Muscle layer of colon (tissue), 2 donors: ENCODE data around the gene COL9A1.

Source experiments
- H3K27ac ChIP-seq: one replicate; pipeline ENCODE4 v1.7.0; 2013; ENCODE audit warnings: low read depth, mild to moderate bottlenecking, low read length, moderate library complexity
- H3K27me3 ChIP-seq, 2 donors: one replicate each; pipeline ENCODE4 v1.7.0; 2013; ENCODE audit warnings: low read length in 2 of 2, mild to moderate bottlenecking in 2 of 2; ENCODE audit not compliant: insufficient read depth in 2 of 2, control insufficient read depth in 1 of 2
- H3K36me3 ChIP-seq: one replicate; pipeline ENCODE4 v1.7.0; 2013; ENCODE audit warnings: mild to moderate bottlenecking, low read length; ENCODE audit not compliant: insufficient read depth
- H3K4me1 ChIP-seq: one replicate; pipeline ENCODE4 v1.7.0; 2013; ENCODE audit warnings: mild to moderate bottlenecking, low read length; ENCODE audit not compliant: insufficient read depth
- H3K4me3 ChIP-seq, 2 donors: one replicate each; pipeline ENCODE4 v1.7.0; 2013; ENCODE audit warnings: low read length in 2 of 2, low read depth in 1 of 2, mild to moderate bottlenecking in 1 of 2, moderate library complexity in 1 of 2
- H3K9ac ChIP-seq: one replicate; pipeline ENCODE4 v1.7.0; 2013; ENCODE audit warnings: low read length
- H3K9me3 ChIP-seq: one replicate; pipeline ENCODE4 v1.7.0; 2013; ENCODE audit warnings: mild to moderate bottlenecking, low read length
- donor health status: abdominal sarcoma.
- donor health status: Adenocarcinoma of cecum.

The COL9A1 gene

GRCh38 chr6:70258483-70258882, 44.4 kb downstream of the COL9A1 start:
- Histone ChIP-seq H3K9ac (no peak overlapping the region), H3K36me3 (no peaks in the 10 kb centered on the region), H3K27me3 (no peaks in the 10 kb centered on the region), H3K9me3 (no peaks in the 10 kb centered on the region), H3K4me3 (no peak overlapping the region), H3K4me1 (no peaks in the 10 kb centered on the region), H3K27ac (no peak overlapping the region)

GRCh38 chr6:70257768-70258273, 45.1 kb downstream of the COL9A1 start:
- H3K9me3 ChIP-seq: no peaks in the 10 kb centered on the region
- no peak overlapping the region for H3K27ac ChIP-seq
- no peaks in the 10 kb centered on the region for H3K27me3 ChIP-seq
- H3K4me3 ChIP-seq: no peak overlapping the region
- no peaks in the 10 kb centered on the region for H3K4me1 ChIP-seq
- no peaks in the 10 kb centered on the region for H3K36me3 ChIP-seq
- H3K9ac ChIP-seq: no peak overlapping the region

GRCh38 chr6:70254784-70255183, 48.1 kb downstream of the COL9A1 start:
- Histone ChIP-seq H3K9ac (no peak overlapping the region), H3K4me3 (no peak overlapping the region), H3K9me3 (no peaks in the 10 kb centered on the region), H3K27me3 (no peaks in the 10 kb centered on the region), H3K4me1 (no peaks in the 10 kb centered on the region), H3K27ac (no peak overlapping the region), H3K36me3 (no peaks in the 10 kb centered on the region)

- no peaks in the 10 kb centered on the region for H3K9me3 ChIP-seq
- H3K36me3 ChIP-seq: no peaks in the 10 kb centered on the region
- no peak overlapping the region for H3K27ac ChIP-seq
- no peak overlapping the region for H3K4me3 ChIP-seq
- H3K27me3 ChIP-seq: no peaks in the 10 kb centered on the region
- no peaks in the 10 kb centered on the region for H3K4me1 ChIP-seq
- H3K9ac ChIP-seq: no peak overlapping the region
Observed at GRCh38 chr6:70253923-70254322, 49.0 kb downstream of the COL9A1 start.

GRCh38 chr6:70252604-70253003, 50.3 kb downstream of the COL9A1 start:
- Histone ChIP-seq H3K27ac (no peak overlapping the region), H3K27me3 (no peaks in the 10 kb centered on the region), H3K4me1 (no peaks in the 10 kb centered on the region), H3K9ac (no peak overlapping the region), H3K4me3 (no peak overlapping the region), H3K36me3 (no peaks in the 10 kb centered on the region), H3K9me3 (no peaks in the 10 kb centered on the region)

- Histone ChIP-seq H3K27ac (no peak overlapping the region), H3K4me1 (no peaks in the 10 kb centered on the region), H3K27me3 (no peaks in the 10 kb centered on the region), H3K9me3 (no peaks in the 10 kb centered on the region), H3K9ac (no peak overlapping the region), H3K36me3 (no peaks in the 10 kb centered on the region), H3K4me3 (no peak overlapping the region)
Observed at GRCh38 chr6:70246118-70246517, 56.8 kb downstream of the COL9A1 start.

GRCh38 chr6:70241991-70242420, 60.9 kb downstream of the COL9A1 start:
- Histone ChIP-seq H3K27ac (no peak overlapping the region), H3K9ac (no peak overlapping the region), H3K4me3 (no peak overlapping the region), H3K4me1 (no peaks in the 10 kb centered on the region), H3K27me3 (no peaks in the 10 kb centered on the region), H3K9me3 (no peaks in the 10 kb centered on the region), H3K36me3 (no peaks in the 10 kb centered on the region)

- H3K9ac ChIP-seq: no peak overlapping the region
- H3K9me3 ChIP-seq: no peaks in the 10 kb centered on the region
- H3K4me3 ChIP-seq: no peak overlapping the region
- H3K4me1 ChIP-seq: no peaks in the 10 kb centered on the region
- no peak overlapping the region for H3K27ac ChIP-seq
- no peaks in the 10 kb centered on the region for H3K27me3 ChIP-seq
- no peaks in the 10 kb centered on the region for H3K36me3 ChIP-seq
Observed at GRCh38 chr6:70241031-70241430, 61.9 kb downstream of the COL9A1 start.

GRCh38 chr6:70236343-70236742, 66.5 kb downstream of the COL9A1 start:
- Histone ChIP-seq H3K27me3 (no peaks in the 10 kb centered on the region), H3K9ac (no peak overlapping the region), H3K4me3 (no peak overlapping the region), H3K27ac (no peak overlapping the region), H3K36me3 (no peaks in the 10 kb centered on the region), H3K4me1 (no peaks in the 10 kb centered on the region), H3K9me3 (no peaks in the 10 kb centered on the region)

GRCh38 chr6:70234561-70235236, 68.2 kb downstream of the COL9A1 start:
- no peak overlapping the region for H3K4me3 ChIP-seq

GRCh38 chr6:70231311-70231710, 71.6 kb downstream of the COL9A1 start:
- no peaks in the 10 kb centered on the region for H3K36me3 ChIP-seq
- no peak overlapping the region for H3K27ac ChIP-seq
- no peak overlapping the region for H3K4me3 ChIP-seq
- H3K27me3 ChIP-seq: no peaks in the 10 kb centered on the region
- no peak overlapping the region for H3K9ac ChIP-seq
- no peaks in the 10 kb centered on the region for H3K9me3 ChIP-seq
- no peaks in the 10 kb centered on the region for H3K4me1 ChIP-seq

More at GRCh38 chr6:70234561-70235236, 68.2 kb downstream of the COL9A1 start:
- H3K9me3 ChIP-seq: no peaks in the 10 kb centered on the region
- H3K4me1 ChIP-seq: no peaks in the 10 kb centered on the region
- no peaks in the 10 kb centered on the region for H3K36me3 ChIP-seq
- no peak overlapping the region for H3K27ac ChIP-seq
- H3K9ac ChIP-seq: no peak overlapping the region
- no peaks in the 10 kb centered on the region for H3K27me3 ChIP-seq

GRCh38 chr6:70225055-70225454, 77.8 kb downstream of the COL9A1 start:
- no peaks in the 10 kb centered on the region for H3K27me3 ChIP-seq
- no peaks in the 10 kb centered on the region for H3K4me1 ChIP-seq
- H3K36me3 ChIP-seq: no peaks in the 10 kb centered on the region
- H3K27ac ChIP-seq: no peak overlapping the region
- no peaks in the 10 kb centered on the region for H3K9me3 ChIP-seq
- H3K9ac ChIP-seq: no peak overlapping the region
- H3K4me3 ChIP-seq: no peak overlapping the region
